Astrocyte (in vitro differentiated cells and primary cell): ENCODE data around the gene NKAPL.

Experiments
- EZH2 ChIP-seq: IDR thresholded peaks from 2 replicates; pipeline ENCODE4 v1.6.1; 2012; ENCODE audit warnings: mild to moderate bottlenecking, low read length, inconsistent platforms; ENCODE audit not compliant: insufficient read depth
- TF ChIP-seq, protein P1 (sequence below): IDR thresholded peaks from 2 replicates; pipeline ENCODE4 v1.5.1; 2011; ENCODE audit warnings: low read depth, mild to moderate bottlenecking, inconsistent platforms, low read length, moderate library complexity; ENCODE audit not compliant: insufficient read depth

DNA sequence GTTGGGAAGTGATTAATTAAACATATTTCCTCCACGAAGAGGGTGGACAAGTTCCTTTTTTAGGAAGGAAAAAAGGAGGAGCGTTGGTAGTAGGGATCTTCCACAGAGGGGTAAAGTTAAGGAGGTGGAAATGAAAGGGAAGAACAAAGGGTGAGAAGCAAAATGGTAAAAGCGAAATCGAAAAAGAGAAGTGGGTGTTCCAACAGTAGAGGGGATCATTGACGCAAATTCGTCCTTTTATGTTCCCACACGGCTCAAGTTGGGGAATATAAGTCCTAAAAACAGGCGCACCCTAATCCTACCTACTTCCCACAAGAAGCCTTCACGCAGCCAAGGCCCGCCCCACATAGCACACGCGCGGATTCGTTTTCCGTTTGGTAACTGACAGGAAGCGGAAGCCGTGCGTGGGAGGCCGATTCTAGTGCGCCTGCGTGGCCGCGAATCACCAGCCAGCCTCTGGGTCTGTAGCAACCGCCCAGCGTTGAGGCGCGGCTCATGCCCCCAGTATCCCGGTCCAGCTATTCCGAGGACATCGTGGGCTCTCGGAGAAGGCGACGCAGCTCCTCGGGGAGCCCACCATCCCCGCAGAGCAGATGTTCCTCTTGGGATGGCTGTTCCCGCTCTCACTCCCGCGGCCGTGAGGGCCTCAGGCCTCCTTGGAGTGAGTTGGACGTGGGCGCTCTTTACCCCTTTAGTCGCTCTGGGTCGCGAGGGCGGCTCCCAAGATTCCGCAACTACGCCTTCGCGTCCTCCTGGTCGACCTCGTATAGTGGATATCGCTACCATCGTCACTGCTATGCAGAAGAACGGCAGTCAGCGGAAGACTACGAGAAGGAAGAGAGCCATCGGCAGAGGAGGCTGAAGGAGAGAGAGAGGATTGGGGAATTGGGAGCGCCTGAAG lies at the start of gene NKAPL:
- TF ChIP-seq, protein P1, sequence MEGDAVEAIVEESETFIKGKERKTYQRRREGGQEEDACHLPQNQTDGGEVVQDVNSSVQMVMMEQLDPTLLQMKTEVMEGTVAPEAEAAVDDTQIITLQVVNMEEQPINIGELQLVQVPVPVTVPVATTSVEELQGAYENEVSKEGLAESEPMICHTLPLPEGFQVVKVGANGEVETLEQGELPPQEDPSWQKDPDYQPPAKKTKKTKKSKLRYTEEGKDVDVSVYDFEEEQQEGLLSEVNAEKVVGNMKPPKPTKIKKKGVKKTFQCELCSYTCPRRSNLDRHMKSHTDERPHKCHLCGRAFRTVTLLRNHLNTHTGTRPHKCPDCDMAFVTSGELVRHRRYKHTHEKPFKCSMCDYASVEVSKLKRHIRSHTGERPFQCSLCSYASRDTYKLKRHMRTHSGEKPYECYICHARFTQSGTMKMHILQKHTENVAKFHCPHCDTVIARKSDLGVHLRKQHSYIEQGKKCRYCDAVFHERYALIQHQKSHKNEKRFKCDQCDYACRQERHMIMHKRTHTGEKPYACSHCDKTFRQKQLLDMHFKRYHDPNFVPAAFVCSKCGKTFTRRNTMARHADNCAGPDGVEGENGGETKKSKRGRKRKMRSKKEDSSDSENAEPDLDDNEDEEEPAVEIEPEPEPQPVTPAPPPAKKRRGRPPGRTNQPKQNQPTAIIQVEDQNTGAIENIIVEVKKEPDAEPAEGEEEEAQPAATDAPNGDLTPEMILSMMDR: no peak
- TF ChIP-seq EZH2: no peak
